ENCODE measurements around the gene CD300LG. TPM values are rescaled to one million over a fixed set of nuclear protein-coding genes. Genes with fewer than 3 reads are reported as not detected.

The CD300LG gene
- total RNA-seq, 1 experiment from 2014 or later = not detected

- Histone ChIP-seq H3K79me2 (ENCODE audit: low read depth) (no peaks in the 10 kb centered on the region), H3K27me3 (ENCODE audit: insufficient read depth, low read depth) (no peaks in the 10 kb centered on the region), H2AFZ (no peak overlapping the region), H3K4me2 (no peak overlapping the region), H3K9me3 (ENCODE audit: insufficient read depth, low read depth) (no peaks in the 10 kb centered on the region), H3K4me1 (replicated peaks; ENCODE audit: insufficient read depth) (peaks cover 27% of the 10 kb centered on the region), H3F3A (ENCODE audit: insufficient read depth, low read depth) (peaks cover 7% of the 10 kb centered on the region), H3K27ac (no peak overlapping the region), H4K20me1 (ENCODE audit: insufficient read depth) (no peaks in the 10 kb centered on the region), H3K9me2 (ENCODE audit: insufficient read depth) (no peaks in the 10 kb centered on the region), H3K4me3 (no peak overlapping the region), H3K36me3 (ENCODE audit: low read depth) (0 out of 2 replicates have a peak, but pooled peaks cover 15% of the 10 kb centered on the region)
- intact Hi-C loops (cut with micrococcal nuclease; ENCODE audit: unreplicated experiment) = no loop called here
- ChIA-PET POLR2A (ENCODE audit: unreplicated experiment) (no interaction called here), CTCF (no interaction called here)
- no TSS peak for BruUV-seq (replicated peaks)
- no peak for TF ChIP-seq EZH2 (IDR thresholded peaks at IDR 0.05; ENCODE audit: low read depth)
- TF ChIP-seq CTCF (conservative IDR thresholded peaks at IDR 0.05) = no peak
- DNase-seq = no peak
Observed at GRCh38 chr17:43816336-43817320, 30.3 kb upstream of the CD300LG start.

GRCh38 chr17:43817826-43818225 lies 29.1 kb upstream of the CD300LG start:
- POLR2A ChIA-PET (ENCODE audit: unreplicated experiment) = no interaction called here
- CTCF ChIA-PET = no interaction called here

GRCh38 chr17:43818966-43819365 lies 28.0 kb upstream of the CD300LG start:
- Histone ChIP-seq H3K27me3 (ENCODE audit: insufficient read depth, low read depth) (no peaks in the 10 kb centered on the region), H3K9me2 (ENCODE audit: insufficient read depth) (no peaks in the 10 kb centered on the region), H3K4me1 (replicated peaks; ENCODE audit: insufficient read depth) (peaks cover 22% of the 10 kb centered on the region), H3K4me2 (no peak overlapping the region), H3K9me3 (ENCODE audit: insufficient read depth, low read depth) (no peaks in the 10 kb centered on the region), H3K4me3 (no peak overlapping the region), H2AFZ (no peak overlapping the region), H3K27ac (no peak overlapping the region), H3F3A (ENCODE audit: insufficient read depth, low read depth) (peaks cover 7% of the 10 kb centered on the region), H4K20me1 (ENCODE audit: insufficient read depth) (no peaks in the 10 kb centered on the region), H3K36me3 (ENCODE audit: low read depth) (0 out of 2 replicates have a peak, but pooled peaks cover 6% of the 10 kb centered on the region), H3K79me2 (ENCODE audit: low read depth) (no peaks in the 10 kb centered on the region)
- CTCF ChIA-PET = no interaction called here
- TF ChIP-seq EZH2 (IDR thresholded peaks at IDR 0.05; ENCODE audit: low read depth) = no peak
- DNase-seq = no peak
- no TSS peak for BruUV-seq (replicated peaks)
- POLR2A ChIA-PET (ENCODE audit: unreplicated experiment) = no interaction called here
- intact Hi-C loops (cut with micrococcal nuclease; ENCODE audit: unreplicated experiment) = no loop called here

More at GRCh38 chr17:43817826-43818225, 29.1 kb upstream of the CD300LG start:
- no peaks in the 10 kb centered on the region for H3K27me3 ChIP-seq (ENCODE audit: insufficient read depth, low read depth)
- H3K4me3 ChIP-seq = no peak overlapping the region
- no TSS peak for BruUV-seq (replicated peaks)
- H3K27ac ChIP-seq = no peak overlapping the region
- peaks cover 7% of the 10 kb centered on the region for H3F3A ChIP-seq (ENCODE audit: insufficient read depth, low read depth)
- H3K36me3 ChIP-seq (ENCODE audit: low read depth) = 0 out of 2 replicates have a peak, but pooled peaks cover 15% of the 10 kb centered on the region
- H2AFZ ChIP-seq = no peak overlapping the region
- H3K79me2 ChIP-seq (ENCODE audit: low read depth) = no peaks in the 10 kb centered on the region
- no peaks in the 10 kb centered on the region for H3K9me3 ChIP-seq (ENCODE audit: insufficient read depth, low read depth)
- H3K4me2 ChIP-seq = no peak overlapping the region
- intact Hi-C loops (cut with micrococcal nuclease; ENCODE audit: unreplicated experiment) = no loop called here
- no peak for DNase-seq
- H3K9me2 ChIP-seq (ENCODE audit: insufficient read depth) = no peaks in the 10 kb centered on the region
- H3K4me1 ChIP-seq (replicated peaks; ENCODE audit: insufficient read depth) = peaks cover 27% of the 10 kb centered on the region
- TF ChIP-seq EZH2 (IDR thresholded peaks at IDR 0.05; ENCODE audit: low read depth) = no peak
- no peak for TF ChIP-seq CTCF (conservative IDR thresholded peaks at IDR 0.05)
- H4K20me1 ChIP-seq (ENCODE audit: insufficient read depth) = no peaks in the 10 kb centered on the region
